Spinal cord (tissue), 10 donors: ENCODE measurements around the gene HDLBP. TPM values are rescaled to one million over a fixed set of nuclear protein-coding genes. Genes with fewer than 3 reads are reported as not detected.
A peak's percentile ranks its signal among the peaks of the same experiment; 100 is the strongest.

ENCODE experiments used
- DNase-seq, 6 donors: peaks; one replicate each; pipeline versions ENCODE4 v3.0.0 to v3.0.0-alpha.2; 2013 to 2015; ENCODE audit warnings: low spot score in 6 of 6, low read depth in 4 of 6
- H3K27ac ChIP-seq: one replicate; pipeline ENCODE4 v1.5.1; 2013; ENCODE audit warnings: low read depth, low read length, control low read depth
- H3K27me3 ChIP-seq: one replicate; pipeline ENCODE4 v1.6.1; 2013; ENCODE audit warnings: low read length; ENCODE audit not compliant: control insufficient read depth, insufficient read depth
- H3K36me3 ChIP-seq: one replicate; pipeline ENCODE4 v1.6.1; 2013; ENCODE audit warnings: low read length; ENCODE audit not compliant: control insufficient read depth, insufficient read depth
- H3K4me1 ChIP-seq: one replicate; pipeline ENCODE4 v1.6.1; 2013; ENCODE audit warnings: low read length; ENCODE audit not compliant: control insufficient read depth, insufficient read depth
- H3K4me3 ChIP-seq: one replicate; pipeline ENCODE4 v1.5.1; 2013; ENCODE audit warnings: low read depth, low read length, control low read depth
- H3K9me3 ChIP-seq: one replicate; pipeline ENCODE4 v1.6.1; 2013; ENCODE audit warnings: low read length; ENCODE audit not compliant: control insufficient read depth, insufficient read depth
- WGBS: methylation state at CpG from one replicate; pipeline ENCODE4 v1.1.5; 2013; ENCODE audit warnings: missing lambda C conversion rate; ENCODE audit not compliant: insufficient coverage; 5-methylcytosine and 5-hydroxymethylcytosine counted together
- polyA plus RNA-seq, 2 donors: library from polyadenylated mRNA; unstranded; fragments of 120-200 nt; gene quantifications; one replicate each; pipeline ENCODE4 v1.2.1, GENCODE V29; 2013; ENCODE audit not compliant: insufficient read length in 2 of 2
- total RNA-seq, 2 donors: library from RNA; depleted of rRNA in 1 of 2; stranded (reverse); fragments of 120-200 nt in 1 of 2; fragments of >200 nt in 1 of 2; gene quantifications; one replicate each; pipeline versions ENCODE4 v1.2.3 to v1.2.4, GENCODE V29; 2013 to 2014
- donor health status: healthy.

Gene HDLBP
- total and polyA plus RNA-seq, 4 donors, result 230 to 355 (median 287) TPM

GRCh38 chr2:241219856-241220356 lies 95.6 kb downstream of the HDLBP start:
- Histone ChIP-seq H3K27me3 (no peaks in the 10 kb centered on the region), H3K4me1 (peaks cover 35% of the 10 kb centered on the region), H3K27ac (no peak overlapping the region), H3K36me3 (peaks cover 13% of the 10 kb centered on the region), H3K4me3 (no peak overlapping the region), H3K9me3 (no peaks in the 10 kb centered on the region)
- DNase-seq, result no peak
- 100% methylated on average over 1 of the region's 6 CpGs for WGBS

GRCh38 chr2:241219030-241219382 lies 96.5 kb downstream of the HDLBP start:
- no peak for DNase-seq
- Histone ChIP-seq H3K27ac (no peak overlapping the region), H3K27me3 (no peaks in the 10 kb centered on the region), H3K4me3 (peak overlapping the region; percentile 38), H3K4me1 (peaks cover 26% of the 10 kb centered on the region), H3K9me3 (no peaks in the 10 kb centered on the region), H3K36me3 (peaks cover 12% of the 10 kb centered on the region)
- WGBS, result no CpG with 5 or more reads among the region's 4 CpGs

- Histone ChIP-seq H3K36me3 (peaks cover 6% of the 10 kb centered on the region), H3K27me3 (no peaks in the 10 kb centered on the region), H3K4me3 (peak overlapping the region; percentile 38), H3K9me3 (no peaks in the 10 kb centered on the region), H3K4me1 (peaks cover 20% of the 10 kb centered on the region), H3K27ac (no peak overlapping the region)
- under 1% methylated on average over 59 of the region's 83 CpGs for WGBS
- peak in 2 of 6 donors; percentile 53 to 55 for DNase-seq
Measured at GRCh38 chr2:241218131-241219029, 97.1 kb downstream of the HDLBP start.

GRCh38 chr2:241217320-241218031 lies 98.0 kb downstream of the HDLBP start:
- Histone ChIP-seq H3K27me3 (no peaks in the 10 kb centered on the region), H3K9me3 (no peaks in the 10 kb centered on the region), H3K27ac (peak overlapping the region; percentile 81), H3K4me1 (peaks cover 14% of the 10 kb centered on the region), H3K4me3 (peak overlapping the region; percentile 22), H3K36me3 (no peaks in the 10 kb centered on the region)
- WGBS, result under 1% methylated on average over 50 of the region's 77 CpGs
- DNase-seq, result peak in 4 of 6 donors; percentile 23 to 77 (median 49)

GRCh38 chr2:241216211-241216761 lies 99.2 kb downstream of the HDLBP start:
- no peak overlapping the region for H3K4me3 ChIP-seq
- peaks cover 14% of the 10 kb centered on the region for H3K4me1 ChIP-seq
- DNase-seq, result no peak
- 45% methylated on average over 13 of the region's 14 CpGs for WGBS
- no peaks in the 10 kb centered on the region for H3K27me3 ChIP-seq
- H3K27ac ChIP-seq, result no peak overlapping the region
- no peaks in the 10 kb centered on the region for H3K9me3 ChIP-seq
- no peaks in the 10 kb centered on the region for H3K36me3 ChIP-seq

GRCh38 chr2:241215421-241215820 lies 100.1 kb downstream of the HDLBP start:
- H3K27ac ChIP-seq, result no peak overlapping the region
- peaks cover under 1% of the 10 kb centered on the region for H3K36me3 ChIP-seq
- 77% methylated on average over 9 of the region's 9 CpGs for WGBS
- H3K9me3 ChIP-seq, result no peaks in the 10 kb centered on the region
- H3K4me3 ChIP-seq, result no peak overlapping the region
- H3K27me3 ChIP-seq, result no peaks in the 10 kb centered on the region
- no peak for DNase-seq
- peaks cover 14% of the 10 kb centered on the region for H3K4me1 ChIP-seq

GRCh38 chr2:241214766-241215165 lies 100.7 kb downstream of the HDLBP start:
- Histone ChIP-seq H3K27me3 (no peaks in the 10 kb centered on the region), H3K4me1 (peaks cover 14% of the 10 kb centered on the region), H3K9me3 (no peaks in the 10 kb centered on the region), H3K4me3 (no peak overlapping the region), H3K36me3 (peaks cover 3% of the 10 kb centered on the region), H3K27ac (no peak overlapping the region)
- DNase-seq, result no peak
- WGBS, result 88% methylated on average over 11 of the region's 12 CpGs

GRCh38 chr2:241214209-241214608 lies 101.3 kb downstream of the HDLBP start:
- no peak overlapping the region for H3K27ac ChIP-seq
- no peaks in the 10 kb centered on the region for H3K27me3 ChIP-seq
- peaks cover 3% of the 10 kb centered on the region for H3K36me3 ChIP-seq
- 65% methylated on average over 9 of the region's 10 CpGs for WGBS
- no peak overlapping the region for H3K4me3 ChIP-seq
- DNase-seq, result no peak
- H3K9me3 ChIP-seq, result no peaks in the 10 kb centered on the region
- H3K4me1 ChIP-seq, result peaks cover 14% of the 10 kb centered on the region

GRCh38 chr2:241213567-241213966 lies 101.9 kb downstream of the HDLBP start:
- Histone ChIP-seq H3K4me1 (peaks cover 11% of the 10 kb centered on the region), H3K4me3 (no peak overlapping the region), H3K9me3 (no peaks in the 10 kb centered on the region), H3K27ac (no peak overlapping the region), H3K27me3 (no peaks in the 10 kb centered on the region), H3K36me3 (peaks cover 3% of the 10 kb centered on the region)
- no peak for DNase-seq
- 73% methylated on average over 7 of the region's 7 CpGs for WGBS
